ENCODE results near the gene CAMTA1.

CAMTA1 gene

GRCh38 chr1:7006996-7007871 is 222.0 kb downstream of the CAMTA1 start:
- no peak for DNase-seq (ENCODE audit: low read depth)

- DNase-seq (ENCODE audit: low read depth) = no peak
These were observed 222.6 kb downstream of the CAMTA1 start for GRCh38 chr1:7007902-7008301.

GRCh38 chr1:7008331-7008730 is 223.1 kb downstream of the CAMTA1 start:
- DNase-seq (ENCODE audit: low read depth) = no peak

GRCh38 chr1:7008975-7009740 is 223.9 kb downstream of the CAMTA1 start:
- DNase-seq (ENCODE audit: low read depth) = no peak

GRCh38 chr1:7009741-7010525 is 224.7 kb downstream of the CAMTA1 start:
- DNase-seq (ENCODE audit: low read depth) = no peak

- DNase-seq (ENCODE audit: low read depth) = no peak
These were observed 225.4 kb downstream of the CAMTA1 start for GRCh38 chr1:7010534-7011200.

- DNase-seq (ENCODE audit: low read depth) = no peak
These were observed 226.6 kb downstream of the CAMTA1 start for GRCh38 chr1:7011826-7012225.

- DNase-seq (ENCODE audit: low read depth) = no peak
These were observed 227.2 kb downstream of the CAMTA1 start for GRCh38 chr1:7012461-7012924.

- DNase-seq (ENCODE audit: low read depth) = no peak
These were observed 228.8 kb downstream of the CAMTA1 start for GRCh38 chr1:7013833-7014639.

GRCh38 chr1:7014640-7014930 is 229.3 kb downstream of the CAMTA1 start:
- DNase-seq (ENCODE audit: low read depth) = no peak

- no peak for DNase-seq (ENCODE audit: low read depth)
These were observed 229.8 kb downstream of the CAMTA1 start for GRCh38 chr1:7015022-7015421.

- DNase-seq (ENCODE audit: low read depth) = no peak
These were observed 233.1 kb downstream of the CAMTA1 start for GRCh38 chr1:7018351-7018750.

GRCh38 chr1:7018826-7019225 is 233.6 kb downstream of the CAMTA1 start:
- DNase-seq (ENCODE audit: low read depth) = no peak

- DNase-seq (ENCODE audit: low read depth) = no peak
These were observed 234.3 kb downstream of the CAMTA1 start for GRCh38 chr1:7019510-7019909.

GRCh38 chr1:7022058-7022457 is 236.8 kb downstream of the CAMTA1 start:
- no peak for DNase-seq (ENCODE audit: low read depth)

- no peak for DNase-seq (ENCODE audit: low read depth)
These were observed 239.8 kb downstream of the CAMTA1 start for GRCh38 chr1:7025013-7025412.

GRCh38 chr1:7026169-7026568 is 240.9 kb downstream of the CAMTA1 start:
- no peak for DNase-seq (ENCODE audit: low read depth)

GRCh38 chr1:7032992-7033391 is 247.7 kb downstream of the CAMTA1 start:
- DNase-seq (ENCODE audit: low read depth) = no peak

- no peak for DNase-seq (ENCODE audit: low read depth)
These were observed 251.1 kb downstream of the CAMTA1 start for GRCh38 chr1:7036386-7036785.

- DNase-seq (ENCODE audit: low read depth) = no peak
These were observed 254.5 kb downstream of the CAMTA1 start for GRCh38 chr1:7039590-7040220.
